ENCODE measurements around the gene RAB3IL1. TPM values are rescaled to one million over a fixed set of nuclear protein-coding genes. Genes with fewer than 3 reads are reported as not detected.

The RAB3IL1 gene
- total and polyA plus RNA-seq, 9 of the 15 experiments (the other 6 are each of a cell fraction or from before 2014, with no cell fraction given) = 0.15 to 42.6 (median 15.5) TPM

GRCh38 chr11:61963282-61964057 lies 46.1 kb upstream of the RAB3IL1 start (continued):
- TF ChIP-seq SOX6 (IDR thresholded peaks at IDR 0.05) (0 out of 2 replicates have a peak, but pooled peaks have one; percentile 31), BHLHE40 (IDR thresholded peaks at IDR 0.05; ENCODE audit: low read length) (peak; percentile 61; the same call in 1 of the 2 replicates), RBFOX2 (IDR thresholded peaks at IDR 0.05; ENCODE audit: low read depth, low read length) (peak; percentile 41; the same call in 1 of the 2 replicates), PHF20 (IDR thresholded peaks at IDR 0.05; ENCODE audit: partially characterized antibody) (peak; percentile 24), TBL1XR1 (IDR thresholded peaks at IDR 0.05; ENCODE audit: low read length in 2 of 2) (peak; percentile 35 to 53; a peak in 1 of 4 replicates), ZNF589 (CRISPR knock-in tag; IDR thresholded peaks at IDR 0.05; ENCODE audit: low read depth) (peak; percentile 45; the same call in 1 of the 2 replicates), ZNF764 (CRISPR knock-in tag; IDR thresholded peaks at IDR 0.05; ENCODE audit: low read depth) (peak; percentile 30), PTTG1 (tag; IDR thresholded peaks at IDR 0.05; ENCODE audit: low read depth) (no peak), TGIF2 (CRISPR knock-in tag; IDR thresholded peaks at IDR 0.05) (0 out of 2 replicates have a peak, but pooled peaks have one; percentile 14), ZNF780A (CRISPR knock-in tag; IDR thresholded peaks at IDR 0.05) (peak; percentile 80; the same call in 1 of the 2 replicates), STAT5B (CRISPR knock-in tag; IDR thresholded peaks at IDR 0.05) (no peak), NCOR1 (IDR thresholded peaks at IDR 0.05) (peak; percentile 58; the same call in 1 of the 2 replicates)

All from K562 (cell line).